ENCODE data around the gene IMP4. TPM values are rescaled to one million over a fixed set of nuclear protein-coding genes. Genes with fewer than 3 reads are reported as not detected.

Gene IMP4
- total RNA-seq, 1 experiment from 2014 or later: 233 TPM

GRCh38 chr2:130339885-130340745 lies 2.6 kb upstream of the IMP4 start:
- H4K20me1 ChIP-seq (ENCODE audit: insufficient read depth, low read depth, low read length): no peaks in the 10 kb centered on the region
- no peak overlapping the region for H3K4me3 ChIP-seq (ENCODE audit: low read length)
- no peak overlapping the region for H2AFZ ChIP-seq (ENCODE audit: low read length)
- H3K27ac ChIP-seq (ENCODE audit: low read length): peak overlapping the region; percentile 70; the same call in 1 of the 2 replicates
- H3K9me2 ChIP-seq (replicated peaks; ENCODE audit: insufficient read depth, low read length): no peaks in the 10 kb centered on the region
- H3K4me2 ChIP-seq (ENCODE audit: low read depth, low read length, poor library complexity, severe bottlenecking): peak overlapping the region; percentile 73
- no peaks in the 10 kb centered on the region for H3K9me3 ChIP-seq (ENCODE audit: low read length)
- H3K27me3 ChIP-seq (ENCODE audit: low read length): no peaks in the 10 kb centered on the region
- H3K4me1 ChIP-seq (ENCODE audit: low read length): peaks cover 45% of the 10 kb centered on the region
- peaks cover 22% of the 10 kb centered on the region for H3K36me3 ChIP-seq (ENCODE audit: insufficient read depth, low read length)
- peaks cover 32% of the 10 kb centered on the region for H3K79me2 ChIP-seq (ENCODE audit: low read length)
- peak overlapping the region; percentile 97; the same call in 1 of the 2 replicates for H3K9ac ChIP-seq (ENCODE audit: low read length)
- no peak for DNase-seq

GRCh38 chr2:130341562-130342019 lies 1.1 kb upstream of the IMP4 start:
- H2AFZ ChIP-seq (ENCODE audit: low read length): peak overlapping the region; percentile 60; the same call in 1 of the 2 replicates
- peak; percentile 81 for DNase-seq

GRCh38 chr2:130342020-130342532 lies 621 bp upstream of the IMP4 start:
- peaks cover 45% of the 10 kb centered on the region for H3K79me2 ChIP-seq (ENCODE audit: low read length)
- H3K4me3 ChIP-seq (ENCODE audit: low read length): peak overlapping the region; percentile 95
- peaks cover 60% of the 10 kb centered on the region for H3K4me1 ChIP-seq (ENCODE audit: low read length)
- no peaks in the 10 kb centered on the region for H3K27me3 ChIP-seq (ENCODE audit: low read length)
- peak overlapping the region; percentile 60 for H2AFZ ChIP-seq (ENCODE audit: low read length)
- peak overlapping the region; percentile 73 for H3K4me2 ChIP-seq (ENCODE audit: low read depth, low read length, poor library complexity, severe bottlenecking)
- H3K27ac ChIP-seq (ENCODE audit: low read length): peak overlapping the region; percentile 96
- no peaks in the 10 kb centered on the region for H4K20me1 ChIP-seq (ENCODE audit: insufficient read depth, low read depth, low read length)
- DNase-seq: peak; percentile 96
- no peaks in the 10 kb centered on the region for H3K9me3 ChIP-seq (ENCODE audit: low read length)
- no peaks in the 10 kb centered on the region for H3K9me2 ChIP-seq (replicated peaks; ENCODE audit: insufficient read depth, low read length)
- H3K36me3 ChIP-seq (ENCODE audit: insufficient read depth, low read length): peaks cover 42% of the 10 kb centered on the region
- H3K9ac ChIP-seq (ENCODE audit: low read length): peak overlapping the region; percentile 97

More at GRCh38 chr2:130341562-130342019, 1.1 kb upstream of the IMP4 start:
- H3K79me2 ChIP-seq (ENCODE audit: low read length): peaks cover 45% of the 10 kb centered on the region
- peak overlapping the region; percentile 95 for H3K4me3 ChIP-seq (ENCODE audit: low read length)
- H4K20me1 ChIP-seq (ENCODE audit: insufficient read depth, low read depth, low read length): no peaks in the 10 kb centered on the region
- no peaks in the 10 kb centered on the region for H3K9me3 ChIP-seq (ENCODE audit: low read length)
- H3K9ac ChIP-seq (ENCODE audit: low read length): peak overlapping the region; percentile 97
- no peaks in the 10 kb centered on the region for H3K9me2 ChIP-seq (replicated peaks; ENCODE audit: insufficient read depth, low read length)
- peak overlapping the region; percentile 96 for H3K27ac ChIP-seq (ENCODE audit: low read length)
- H3K27me3 ChIP-seq (ENCODE audit: low read length): no peaks in the 10 kb centered on the region
- H3K36me3 ChIP-seq (ENCODE audit: insufficient read depth, low read length): peaks cover 37% of the 10 kb centered on the region
- H3K4me1 ChIP-seq (ENCODE audit: low read length): peaks cover 58% of the 10 kb centered on the region
- peak overlapping the region; percentile 73 for H3K4me2 ChIP-seq (ENCODE audit: low read depth, low read length, poor library complexity, severe bottlenecking)

- Histone ChIP-seq H4K20me1 (ENCODE audit: insufficient read depth, low read depth, low read length) (no peaks in the 10 kb centered on the region), H3K9ac (ENCODE audit: low read length) (peak overlapping the region; percentile 97), H3K4me2 (ENCODE audit: low read depth, low read length, poor library complexity, severe bottlenecking) (peak overlapping the region; percentile 73), H3K27ac (ENCODE audit: low read length) (peak overlapping the region; percentile 96), H3K36me3 (ENCODE audit: insufficient read depth, low read length) (peaks cover 49% of the 10 kb centered on the region), H2AFZ (ENCODE audit: low read length) (no peak overlapping the region), H3K9me3 (ENCODE audit: low read length) (no peaks in the 10 kb centered on the region), H3K9me2 (replicated peaks; ENCODE audit: insufficient read depth, low read length) (no peaks in the 10 kb centered on the region), H3K79me2 (ENCODE audit: low read length) (peaks cover 51% of the 10 kb centered on the region), H3K27me3 (ENCODE audit: low read length) (no peaks in the 10 kb centered on the region), H3K4me3 (ENCODE audit: low read length) (peak overlapping the region; percentile 95), H3K4me1 (ENCODE audit: low read length) (peaks cover 69% of the 10 kb centered on the region)
- DNase-seq: no peak
Measured at GRCh38 chr2:130344578-130344977, 1.9 kb downstream of the IMP4 start.

- Histone ChIP-seq H3K27ac (ENCODE audit: low read length) (peak overlapping the region; percentile 96), H3K79me2 (ENCODE audit: low read length) (peaks cover 51% of the 10 kb centered on the region), H3K4me3 (ENCODE audit: low read length) (peak overlapping the region; percentile 95), H3K27me3 (ENCODE audit: low read length) (no peaks in the 10 kb centered on the region), H3K9me2 (replicated peaks; ENCODE audit: insufficient read depth, low read length) (no peaks in the 10 kb centered on the region), H3K4me1 (ENCODE audit: low read length) (peaks cover 70% of the 10 kb centered on the region), H3K9ac (ENCODE audit: low read length) (peak overlapping the region; percentile 97), H2AFZ (ENCODE audit: low read length) (no peak overlapping the region), H3K9me3 (ENCODE audit: low read length) (no peaks in the 10 kb centered on the region), H3K4me2 (ENCODE audit: low read depth, low read length, poor library complexity, severe bottlenecking) (peak overlapping the region; percentile 73), H4K20me1 (ENCODE audit: insufficient read depth, low read depth, low read length) (no peaks in the 10 kb centered on the region), H3K36me3 (ENCODE audit: insufficient read depth, low read length) (peaks cover 49% of the 10 kb centered on the region)
- DNase-seq: no peak
Measured at GRCh38 chr2:130345091-130345490, 2.4 kb downstream of the IMP4 start.

DNA sequence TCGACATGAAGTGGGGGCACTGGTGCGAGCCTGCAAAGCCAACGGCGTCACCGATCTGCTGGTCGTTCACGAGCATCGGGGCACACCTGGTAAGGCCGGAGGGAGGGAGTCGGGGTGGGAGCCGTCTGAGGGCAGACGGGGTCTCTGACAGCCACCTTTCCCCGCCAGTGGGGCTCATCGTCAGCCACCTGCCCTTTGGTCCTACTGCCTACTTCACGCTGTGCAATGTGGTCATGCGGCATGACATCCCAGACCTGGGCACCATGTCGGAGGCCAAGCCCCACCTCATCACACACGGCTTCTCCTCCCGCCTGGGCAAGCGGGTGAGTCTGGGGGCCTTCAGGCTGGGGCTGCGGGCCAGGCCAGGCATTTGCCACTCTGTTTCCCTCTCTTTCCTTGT lies 2.9 kb downstream of the IMP4 start:
- Histone ChIP-seq H4K20me1 (ENCODE audit: insufficient read depth, low read depth, low read length) (no peaks in the 10 kb centered on the region), H3K9ac (ENCODE audit: low read length) (peak overlapping the region; percentile 97), H3K4me1 (ENCODE audit: low read length) (peaks cover 69% of the 10 kb centered on the region), H2AFZ (ENCODE audit: low read length) (no peak overlapping the region), H3K27me3 (ENCODE audit: low read length) (no peaks in the 10 kb centered on the region), H3K27ac (ENCODE audit: low read length) (peak overlapping the region; percentile 96), H3K9me2 (replicated peaks; ENCODE audit: insufficient read depth, low read length) (no peaks in the 10 kb centered on the region), H3K36me3 (ENCODE audit: insufficient read depth, low read length) (peaks cover 49% of the 10 kb centered on the region), H3K4me2 (ENCODE audit: low read depth, low read length, poor library complexity, severe bottlenecking) (peak overlapping the region; percentile 73), H3K4me3 (ENCODE audit: low read length) (peak overlapping the region; percentile 95), H3K79me2 (ENCODE audit: low read length) (peaks cover 51% of the 10 kb centered on the region), H3K9me3 (ENCODE audit: low read length) (no peaks in the 10 kb centered on the region)
- no peak for DNase-seq

DNA sequence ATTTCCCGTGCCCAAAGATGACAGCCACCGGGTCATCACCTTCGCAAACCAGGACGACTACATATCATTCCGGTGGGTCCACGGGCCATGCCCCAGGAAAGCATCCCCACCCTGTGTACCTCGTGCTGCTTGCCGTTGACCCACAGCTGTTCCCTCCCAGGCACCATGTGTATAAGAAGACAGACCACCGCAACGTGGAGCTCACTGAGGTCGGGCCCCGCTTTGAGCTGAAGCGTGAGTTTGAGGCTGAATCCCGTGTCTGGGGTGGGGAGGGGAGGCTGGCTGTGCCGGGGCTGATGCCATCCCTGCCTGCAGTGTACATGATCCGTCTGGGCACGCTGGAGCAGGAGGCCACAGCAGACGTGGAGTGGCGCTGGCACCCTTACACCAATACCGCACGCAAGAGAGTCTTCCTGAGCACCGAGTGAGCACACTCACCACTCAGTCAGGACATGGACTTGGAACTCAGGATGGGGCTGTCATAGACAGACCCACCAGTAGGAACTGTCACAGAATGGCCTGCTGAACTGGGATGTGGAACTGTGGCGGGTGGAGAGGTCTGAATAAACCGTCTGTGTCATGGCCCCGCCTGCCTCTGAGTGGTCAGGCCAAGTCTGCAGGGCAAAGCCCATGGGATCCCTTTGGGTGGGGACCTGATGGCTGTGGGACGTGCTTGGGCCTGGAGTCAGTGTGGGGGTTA lies 3.5 kb downstream of the IMP4 start:
- peaks cover 49% of the 10 kb centered on the region for H3K36me3 ChIP-seq (ENCODE audit: insufficient read depth, low read length)
- H3K9ac ChIP-seq (ENCODE audit: low read length): peak overlapping the region; percentile 97
- DNase-seq: no peak
- no peaks in the 10 kb centered on the region for H3K9me3 ChIP-seq (ENCODE audit: low read length)
- H2AFZ ChIP-seq (ENCODE audit: low read length): no peak overlapping the region
- H4K20me1 ChIP-seq (ENCODE audit: insufficient read depth, low read depth, low read length): no peaks in the 10 kb centered on the region
- no peaks in the 10 kb centered on the region for H3K27me3 ChIP-seq (ENCODE audit: low read length)
- peaks cover 46% of the 10 kb centered on the region for H3K79me2 ChIP-seq (ENCODE audit: low read length)
- peak overlapping the region; percentile 96 for H3K27ac ChIP-seq (ENCODE audit: low read length)
- peaks cover 69% of the 10 kb centered on the region for H3K4me1 ChIP-seq (ENCODE audit: low read length)
- H3K4me3 ChIP-seq (ENCODE audit: low read length): peak overlapping the region; percentile 95
- peak overlapping the region; percentile 73 for H3K4me2 ChIP-seq (ENCODE audit: low read depth, low read length, poor library complexity, severe bottlenecking)
- no peaks in the 10 kb centered on the region for H3K9me2 ChIP-seq (replicated peaks; ENCODE audit: insufficient read depth, low read length)

- Histone ChIP-seq H3K27ac (ENCODE audit: low read length) (peak overlapping the region; percentile 96), H3K9ac (ENCODE audit: low read length) (peak overlapping the region; percentile 97), H3K4me3 (ENCODE audit: low read length) (peak overlapping the region; percentile 95), H3K9me3 (ENCODE audit: low read length) (no peaks in the 10 kb centered on the region), H3K79me2 (ENCODE audit: low read length) (peaks cover 43% of the 10 kb centered on the region), H4K20me1 (ENCODE audit: insufficient read depth, low read depth, low read length) (no peaks in the 10 kb centered on the region), H3K36me3 (ENCODE audit: insufficient read depth, low read length) (peaks cover 49% of the 10 kb centered on the region), H3K4me2 (ENCODE audit: low read depth, low read length, poor library complexity, severe bottlenecking) (peak overlapping the region; percentile 73), H2AFZ (ENCODE audit: low read length) (no peak overlapping the region), H3K27me3 (ENCODE audit: low read length) (no peaks in the 10 kb centered on the region), H3K9me2 (replicated peaks; ENCODE audit: insufficient read depth, low read length) (no peaks in the 10 kb centered on the region), H3K4me1 (ENCODE audit: low read length) (peaks cover 71% of the 10 kb centered on the region)
- DNase-seq: no peak
Measured at GRCh38 chr2:130346741-130347066, 4.0 kb downstream of the IMP4 start.

Data from Karpas-422 (cell line).